Mammary microvascular endothelial cell (primary cell): Measurements from ENCODE around the gene ZBTB39. TPM values are rescaled to one million over a fixed set of nuclear protein-coding genes. Genes with fewer than 3 reads are reported as not detected.

Experiments
- total RNA-seq: library from RNA; depleted of rRNA; stranded (reverse); fragments of >200 nt; gene quantifications from 2 replicates; pipeline ENCODE4 v1.2.3, GENCODE V29; 2015

The ZBTB39 gene
- 3.6 and 3.9 TPM in 2 replicates for total RNA-seq

GRCh38 chr12:57005980-57006808, at the start of gene ZBTB39:
Gene ZBTB39 (minus strand): TSS chr12:57006546. CDS start chr12:57004917, 1,629 bp downstream.

GRCh38 chr12:57049890-57050289, 43.5 kb upstream of the ZBTB39 start, which contains the start of gene MYO1A:
Gene MYO1A (minus strand): TSS chr12:57050129. CDS start chr12:57048323, 1,806 bp downstream.

DNA sequence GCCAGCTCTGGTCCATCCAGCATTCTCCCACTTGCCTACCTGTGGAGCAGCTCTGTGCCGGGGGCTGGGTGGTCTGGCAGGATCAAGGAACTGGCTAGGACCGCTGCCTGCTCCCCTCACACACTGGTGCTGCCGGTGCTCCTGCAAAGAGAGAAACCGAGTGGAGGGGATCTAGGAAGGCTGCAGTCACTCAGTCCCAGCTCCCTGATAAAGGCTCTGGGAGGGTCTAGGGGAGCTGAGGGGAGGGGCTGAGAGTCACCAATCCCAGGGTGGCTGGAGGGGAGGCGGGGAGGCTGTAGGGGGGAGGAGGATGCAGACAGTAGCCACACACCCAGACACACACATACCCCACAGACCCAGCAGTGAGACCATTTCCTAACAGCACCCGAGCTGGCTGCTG, 10.0 kb upstream of the ZBTB39 start, which contains the start of gene TAC3:
Gene TAC3 (minus strand): TSS at position 182 of the 400 bp plus-strand sequence. CDS start 732 bp downstream, outside the sequence.

DNA sequence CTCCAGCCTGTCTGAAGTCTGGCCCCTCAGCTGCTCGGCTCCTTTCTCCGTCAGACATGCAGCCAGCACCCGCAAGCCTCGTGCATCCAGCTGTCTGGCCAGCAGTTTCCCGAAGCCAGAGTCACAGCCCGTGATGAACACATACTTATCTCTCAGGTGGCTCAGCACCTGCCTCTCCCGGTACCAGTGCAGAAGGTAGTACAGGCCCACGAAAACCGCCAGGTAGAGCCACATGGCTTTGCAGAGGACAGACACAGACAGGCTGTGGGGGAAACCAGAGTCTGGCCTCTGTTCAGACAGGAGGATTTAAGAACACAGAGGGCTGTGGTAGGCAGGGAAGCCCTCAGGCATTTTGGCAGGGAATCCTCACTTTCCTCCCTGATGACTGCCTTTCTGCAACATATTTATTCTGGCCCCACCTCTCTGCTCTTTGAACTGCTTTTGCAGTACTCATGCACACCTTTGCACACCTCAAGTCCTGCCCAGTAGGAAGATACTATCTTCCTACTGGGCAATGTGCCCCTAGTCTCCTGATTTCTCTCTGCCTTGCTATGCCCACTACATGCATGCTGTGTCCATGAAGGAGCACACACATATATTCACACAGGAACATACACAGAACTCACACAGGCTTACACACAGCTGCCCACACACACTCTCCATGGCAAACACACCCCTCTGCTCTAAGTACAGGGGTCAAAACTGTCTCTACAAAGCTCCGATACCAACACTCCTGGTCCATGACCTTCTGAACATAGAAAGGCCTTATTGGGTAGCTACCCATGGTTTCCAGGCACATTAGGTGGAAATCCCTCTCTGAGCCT, 48.9 kb downstream of the ZBTB39 start, which contains the start of gene RDH16:
Gene RDH16 (minus strand): TSS at position 380 of the 824 bp plus-strand sequence. CDS start 146 bp downstream, at position 234.

Other genes starting within 250 kb of the ZBTB39 start
- 0.20 TPM in 1 of 2 replicates, not detected in the other for gene HSD17B6, start 243.2 kb downstream of the ZBTB39 start, total RNA-seq
- not detected in 2 replicates for gene SDR9C7, start 72.1 kb downstream of the ZBTB39 start, total RNA-seq
- not detected in 2 replicates for gene RDH16, start 48.9 kb downstream of the ZBTB39 start, total RNA-seq
- gene TAC3, start 10.0 kb upstream of the ZBTB39 start, total RNA-seq: not detected in 2 replicates
- gene MYO1A, start 43.6 kb upstream of the ZBTB39 start, total RNA-seq: not detected in 2 replicates
- gene NEMP1, start 72.2 kb upstream of the ZBTB39 start, total RNA-seq: 10.5 and 11.4 TPM in 2 replicates
- 15.3 and 16.1 TPM in 2 replicates for gene NAB2, start 82.6 kb upstream of the ZBTB39 start, total RNA-seq
- gene STAT6, start 104.8 kb upstream of the ZBTB39 start, total RNA-seq: 70.9 and 79.9 TPM in 2 replicates
- gene LRP1, start 121.9 kb upstream of the ZBTB39 start, total RNA-seq: 0.40 and 0.54 TPM in 2 replicates
- gene LRP1-AS, start 141.1 kb upstream of the ZBTB39 start, total RNA-seq: not detected in 2 replicates
- gene NXPH4, start 210.2 kb upstream of the ZBTB39 start, total RNA-seq: not detected in 2 replicates
- gene SHMT2, start 223.2 kb upstream of the ZBTB39 start, total RNA-seq: 113 and 130 TPM in 2 replicates
- not detected in 2 replicates for gene STAC3, start 244.6 kb upstream of the ZBTB39 start, total RNA-seq